ENCODE measurements around the gene LDLRAD4.

Gene LDLRAD4

GRCh38 chr18:13612196-13612997, 393.8 kb downstream of the LDLRAD4 start:
- no peak for DNase-seq (ENCODE audit: low read depth, low spot score)

- no peak for DNase-seq (ENCODE audit: low read depth, low spot score)
Measured at GRCh38 chr18:13613099-13613498, 394.5 kb downstream of the LDLRAD4 start.

GRCh38 chr18:13613591-13614501, 395.3 kb downstream of the LDLRAD4 start:
- DNase-seq (ENCODE audit: low read depth, low spot score) = no peak

- no peak for DNase-seq (ENCODE audit: low read depth, low spot score)
Measured at GRCh38 chr18:13614641-13615288, 396.2 kb downstream of the LDLRAD4 start.

- DNase-seq (ENCODE audit: low read depth, low spot score) = no peak
Measured at GRCh38 chr18:13615432-13615861, 396.9 kb downstream of the LDLRAD4 start.

GRCh38 chr18:13616041-13616440, 397.5 kb downstream of the LDLRAD4 start:
- DNase-seq (ENCODE audit: low read depth, low spot score) = no peak

- no peak for DNase-seq (ENCODE audit: low read depth, low spot score)
Measured at GRCh38 chr18:13616525-13617035, 398.0 kb downstream of the LDLRAD4 start.

GRCh38 chr18:13617826-13618515, 399.4 kb downstream of the LDLRAD4 start:
- DNase-seq (ENCODE audit: low read depth, low spot score) = no peak

- DNase-seq (ENCODE audit: low read depth, low spot score) = no peak
Measured at GRCh38 chr18:13618760-13619438, 400.3 kb downstream of the LDLRAD4 start.

GRCh38 chr18:13619505-13620205, 401.1 kb downstream of the LDLRAD4 start:
- no peak for DNase-seq (ENCODE audit: low read depth, low spot score)

GRCh38 chr18:13620206-13620672, 401.7 kb downstream of the LDLRAD4 start:
- DNase-seq (ENCODE audit: low read depth, low spot score) = no peak

- DNase-seq (ENCODE audit: low read depth, low spot score) = no peak
Measured at GRCh38 chr18:13620818-13621445, 402.4 kb downstream of the LDLRAD4 start.

GRCh38 chr18:13621446-13621849, 402.9 kb downstream of the LDLRAD4 start:
- no peak for DNase-seq (ENCODE audit: low read depth, low spot score)

GRCh38 chr18:13621886-13622619, 403.5 kb downstream of the LDLRAD4 start:
- DNase-seq (ENCODE audit: low read depth, low spot score) = no peak

GRCh38 chr18:13622751-13623150, 404.2 kb downstream of the LDLRAD4 start:
- no peak for DNase-seq (ENCODE audit: low read depth, low spot score)

- no peak for DNase-seq (ENCODE audit: low read depth, low spot score)
Measured at GRCh38 chr18:13623348-13623747, 404.8 kb downstream of the LDLRAD4 start.

- no peak for DNase-seq (ENCODE audit: low read depth, low spot score)
Measured at GRCh38 chr18:13623871-13624270, 405.3 kb downstream of the LDLRAD4 start.

GRCh38 chr18:13624563-13625237, 406.1 kb downstream of the LDLRAD4 start:
- no peak for DNase-seq (ENCODE audit: low read depth, low spot score)

All from smooth muscle cell of the brain vasculature (primary cell).